DND-41 (cell line): ENCODE measurements around the gene RBM44.

Experiments used
- CTCF ChIP-seq: IDR thresholded peaks from 2 replicates; pipeline ENCODE4 v1.5.1; 2012; ENCODE audit warnings: borderline replicate concordance, low read length, moderate library complexity, mild to moderate bottlenecking; ENCODE audit not compliant: poor library complexity, severe bottlenecking; ENCODE audit errors: extremely low read depth
- EZH2 ChIP-seq: IDR thresholded peaks from 3 replicates; pipeline ENCODE4 v1.6.1; 2012; ENCODE audit warnings: borderline replicate concordance, low read depth, mild to moderate bottlenecking, moderate library complexity, low read length, inconsistent platforms; ENCODE audit not compliant: severe bottlenecking

GRCh38 chr2:237797253-237797652 is 1.3 kb upstream of the RBM44 start:
- no peak for TF ChIP-seq CTCF
- no peak for TF ChIP-seq EZH2
